GM12873 (cell line): Measurements from ENCODE around the gene C7orf33.

Experiments used
- CTCF ChIP-seq: IDR thresholded peaks from 2 replicates; pipeline ENCODE4 v1.5.1; 2012; ENCODE audit warnings: low read depth, mild to moderate bottlenecking, moderate library complexity, low read length, control low read depth; ENCODE audit not compliant: insufficient read depth; ENCODE audit errors: missing control alignments

C7orf33 gene

GRCh38 chr7:148590471-148590870 lies at the start of gene C7orf33:
Gene C7orf33 (plus strand): TSS chr7:148590766. CDS start chr7:148590926, 160 bp downstream.
- TF ChIP-seq CTCF, result no peak

GRCh38 chr7:148541891-148542504 lies 48.6 kb upstream of the C7orf33 start:
- no peak for TF ChIP-seq CTCF

- no peak for TF ChIP-seq CTCF
Observed at GRCh38 chr7:148543302-148543701, 47.3 kb upstream of the C7orf33 start.

- no peak for TF ChIP-seq CTCF
Observed at GRCh38 chr7:148545172-148545571, 45.4 kb upstream of the C7orf33 start.

- no peak for TF ChIP-seq CTCF
Observed at GRCh38 chr7:148545932-148546331, 44.6 kb upstream of the C7orf33 start.

- TF ChIP-seq CTCF, result no peak
Observed at GRCh38 chr7:148546857-148547256, 43.7 kb upstream of the C7orf33 start.

- no peak for TF ChIP-seq CTCF
Observed at GRCh38 chr7:148547951-148548350, 42.6 kb upstream of the C7orf33 start.
